Neural cell (in vitro differentiated cells): ENCODE data around the gene PBX1. TPM values are rescaled to one million over a fixed set of nuclear protein-coding genes. Genes with fewer than 3 reads are reported as not detected.

ENCODE experiments used
- H2AFZ ChIP-seq: fragments of 200-600, 300-800 bp; sonication (generic), shearing (Covaris generic); 2 replicates; pipeline ENCODE4 v1.6.0; 2014; ENCODE audit warnings: low read depth, mild to moderate bottlenecking, antibody characterized with exemption, low read length, moderate library complexity
- H3F3A ChIP-seq: fragments of 200-600 bp; shearing (Covaris generic); 2 replicates; pipeline ENCODE4 v1.6.1; 2016; ENCODE audit warnings: mild to moderate bottlenecking, moderate library complexity, mixed read lengths, antibody characterized with exemption, low read length; ENCODE audit not compliant: insufficient read depth, poor library complexity, severe bottlenecking
- H3K27ac ChIP-seq: fragments of 200-600, 300-800 bp; sonication (generic), shearing (Covaris generic); 2 replicates; pipeline ENCODE4 v1.5.1; 2014; ENCODE audit warnings: mild to moderate bottlenecking, low read length, moderate library complexity
- H3K27me3 ChIP-seq: fragments of 300-800, 200-600 bp; sonication (generic), shearing (Covaris generic); 2 replicates; pipeline ENCODE4 v1.6.0; 2014; ENCODE audit warnings: mild to moderate bottlenecking, low read depth, low read length, moderate library complexity; ENCODE audit not compliant: insufficient read depth
- H3K36me3 ChIP-seq: fragments of 300-800, 200-600 bp; sonication (generic), shearing (Covaris generic); 2 replicates; pipeline ENCODE4 v1.5.1; 2014; ENCODE audit warnings: mild to moderate bottlenecking, antibody characterized with exemption, low read length, moderate library complexity; ENCODE audit not compliant: insufficient read depth
- H3K4me2 ChIP-seq: fragments of 300-800, 200-600 bp; sonication (generic), shearing (Covaris generic); 2 replicates; pipeline ENCODE4 v1.6.0; 2014; ENCODE audit warnings: mild to moderate bottlenecking, low read length
- H3K4me3 ChIP-seq: fragments of 300-800, 200-600 bp; sonication (generic), shearing (Covaris generic); 2 replicates; pipeline ENCODE4 v1.5.1; 2014; ENCODE audit warnings: mild to moderate bottlenecking, low read length, moderate library complexity
- H3K79me2 ChIP-seq: fragments of 200-600 bp; shearing (Covaris generic); replicated peaks from 2 replicates; pipeline ENCODE4 v1.6.0; 2014; ENCODE audit warnings: mild to moderate bottlenecking, low read length, moderate library complexity; ENCODE audit not compliant: insufficient read depth
- H3K9ac ChIP-seq: fragments of 300-800, 200-600 bp; sonication (generic), shearing (Covaris generic); 2 replicates; pipeline ENCODE4 v1.6.1; 2016; ENCODE audit warnings: mild to moderate bottlenecking, low read length, mixed read lengths
- H3K9me2 ChIP-seq: fragments of 200-600 bp; shearing (Covaris generic); 2 replicates; pipeline ENCODE4 v1.6.1; 2016; ENCODE audit warnings: mild to moderate bottlenecking, low read length, mixed read lengths; ENCODE audit not compliant: insufficient read depth
- H3K9me3 ChIP-seq: fragments of 200-600, 300-800 bp; sonication (generic), shearing (Covaris generic); 2 replicates; pipeline ENCODE4 v1.6.1; 2016; ENCODE audit warnings: mild to moderate bottlenecking, mixed run types, low read length, moderate library complexity, mixed read lengths
- H4K20me1 ChIP-seq: fragments of 200-600 bp; shearing (Covaris generic); 2 replicates; pipeline ENCODE4 v1.6.1; 2016; ENCODE audit warnings: mild to moderate bottlenecking, mixed run types; ENCODE audit not compliant: insufficient read depth
- CTCF ChIP-seq: fragments of 450-650 bp; IDR thresholded peaks from 2 replicates; pipeline ENCODE4 v1.5.1; 2014; ENCODE audit warnings: antibody characterized with exemption, mild to moderate bottlenecking, moderate library complexity; ENCODE audit not compliant: poor library complexity, severe bottlenecking
- EP300 ChIP-seq: fragments of 450-650 bp; conservative IDR thresholded peaks from 2 replicates; pipeline ENCODE4 v1.6.1; 2014; ENCODE audit warnings: antibody characterized with exemption, mild to moderate bottlenecking, moderate library complexity; ENCODE audit not compliant: poor library complexity, severe bottlenecking
- EZH2 ChIP-seq: fragments of 200-600, 300-800 bp; shearing (Covaris generic), sonication (generic); IDR thresholded peaks from 2 replicates; pipeline ENCODE4 v1.6.1; 2014; ENCODE audit warnings: antibody characterized with exemption, low read length, borderline replicate concordance, mild to moderate bottlenecking; ENCODE audit not compliant: insufficient read depth, poor library complexity, severe bottlenecking
- MXI1 ChIP-seq: fragments of 450-650 bp; conservative IDR thresholded peaks from 2 replicates; pipeline ENCODE4 v1.6.1; 2014; ENCODE audit warnings: antibody characterized with exemption, mild to moderate bottlenecking; ENCODE audit not compliant: poor library complexity, severe bottlenecking
- POLR2AphosphoS5 ChIP-seq: IDR thresholded peaks from 2 replicates; pipeline ENCODE4 v1.6.1; 2012
- RAD21 ChIP-seq: fragments of 450-650 bp; conservative IDR thresholded peaks from 2 replicates; pipeline ENCODE4 v1.6.1; 2014; ENCODE audit warnings: antibody characterized with exemption, mild to moderate bottlenecking, moderate library complexity
- SMC3 ChIP-seq: fragments of 450-650 bp; conservative IDR thresholded peaks from 2 replicates; pipeline ENCODE4 v1.6.1; 2014; ENCODE audit warnings: antibody characterized with exemption, mild to moderate bottlenecking, moderate library complexity; ENCODE audit not compliant: poor library complexity
- TAF1 ChIP-seq: IDR thresholded peaks from 2 replicates; pipeline ENCODE4 v1.6.1; 2012; ENCODE audit warnings: low read depth
- polyA plus RNA-seq: library from polyadenylated mRNA; depleted of rRNA; stranded (reverse); fragments of >200 nt; gene quantifications from 2 replicates; pipeline ENCODE4 v1.2.3, GENCODE V29; 2014
- TF ChIP-seq, protein P1 (sequence below): IDR thresholded peaks from 2 replicates; pipeline ENCODE4 v1.6.1; 2012; ENCODE audit warnings: borderline replicate concordance

PBX1 gene
- polyA plus RNA-seq, 1 donor from 2014 or later, result 42.4 TPM

DNA sequence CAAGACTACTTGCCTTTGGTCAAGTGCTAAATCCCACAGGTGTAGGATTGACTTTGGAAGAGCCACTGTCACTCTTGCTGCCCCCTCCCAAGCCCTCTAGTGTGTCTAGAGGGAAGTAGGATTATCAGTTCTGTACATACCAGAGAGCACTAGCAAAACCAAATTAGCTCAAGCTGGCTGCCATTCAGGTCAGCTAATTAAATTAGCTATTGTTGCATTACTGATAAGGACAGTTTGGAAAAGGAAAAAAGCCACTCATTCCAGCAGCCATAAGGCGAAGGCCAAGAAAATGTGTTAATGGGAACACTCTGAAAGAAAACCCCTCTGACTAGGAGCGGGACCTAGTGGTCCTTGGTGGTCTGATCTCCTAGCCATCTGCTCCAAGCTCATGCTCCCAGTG lies 321.7 kb downstream of the PBX1 start:
- TF ChIP-seq TAF1, result no peak
- TF ChIP-seq POLR2AphosphoS5, result no peak
- no peak for TF ChIP-seq RAD21
- no peak for TF ChIP-seq CTCF
- no peaks in the 10 kb centered on the region for H4K20me1 ChIP-seq
- H3K79me2 ChIP-seq, result no peaks in the 10 kb centered on the region
- no peak overlapping the region for H3K9ac ChIP-seq
- no peaks in the 10 kb centered on the region for H3K9me3 ChIP-seq
- H3K27ac ChIP-seq, result no peak overlapping the region
- H3K4me3 ChIP-seq, result no peak overlapping the region
- H3K9me2 ChIP-seq, result no peaks in the 10 kb centered on the region
- no peak overlapping the region for H2AFZ ChIP-seq
- H3K27me3 ChIP-seq, result no peaks in the 10 kb centered on the region
- H3K4me2 ChIP-seq, result no peak overlapping the region
- no peaks in the 10 kb centered on the region for H3F3A ChIP-seq
- H3K36me3 ChIP-seq, result peaks cover 6% of the 10 kb centered on the region

DNA sequence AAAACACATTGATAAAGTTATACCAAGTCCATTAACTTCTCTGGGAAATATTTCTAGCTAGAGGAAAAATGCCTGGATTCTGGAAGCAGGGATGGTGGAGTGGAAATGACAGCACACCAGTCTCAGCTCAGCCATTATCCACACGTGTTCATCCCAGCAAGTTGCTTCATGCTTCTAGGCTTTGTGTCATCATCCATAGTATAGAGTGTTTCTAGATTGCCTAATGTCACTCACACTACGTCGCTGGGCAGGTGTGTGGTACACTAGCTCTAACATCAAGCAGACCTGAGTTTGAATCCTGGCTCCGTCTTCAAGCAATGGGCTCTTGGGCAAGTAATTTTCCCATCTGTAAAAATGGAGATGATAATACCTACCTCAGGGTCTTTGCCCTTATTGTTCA lies 326.3 kb downstream of the PBX1 start:
- no peaks in the 10 kb centered on the region for H3K79me2 ChIP-seq
- no peak overlapping the region for H2AFZ ChIP-seq
- H3K9me3 ChIP-seq, result no peaks in the 10 kb centered on the region
- no peak overlapping the region for H3K4me2 ChIP-seq
- H3K9me2 ChIP-seq, result no peaks in the 10 kb centered on the region
- H3K4me3 ChIP-seq, result no peak overlapping the region
- no peaks in the 10 kb centered on the region for H3F3A ChIP-seq
- H3K36me3 ChIP-seq, result peaks cover 6% of the 10 kb centered on the region
- H3K9ac ChIP-seq, result no peak overlapping the region
- no peaks in the 10 kb centered on the region for H3K27me3 ChIP-seq
- no peak for TF ChIP-seq POLR2AphosphoS5
- TF ChIP-seq SMC3, result no peak
- no peak for TF ChIP-seq CTCF
- TF ChIP-seq, protein P1, sequence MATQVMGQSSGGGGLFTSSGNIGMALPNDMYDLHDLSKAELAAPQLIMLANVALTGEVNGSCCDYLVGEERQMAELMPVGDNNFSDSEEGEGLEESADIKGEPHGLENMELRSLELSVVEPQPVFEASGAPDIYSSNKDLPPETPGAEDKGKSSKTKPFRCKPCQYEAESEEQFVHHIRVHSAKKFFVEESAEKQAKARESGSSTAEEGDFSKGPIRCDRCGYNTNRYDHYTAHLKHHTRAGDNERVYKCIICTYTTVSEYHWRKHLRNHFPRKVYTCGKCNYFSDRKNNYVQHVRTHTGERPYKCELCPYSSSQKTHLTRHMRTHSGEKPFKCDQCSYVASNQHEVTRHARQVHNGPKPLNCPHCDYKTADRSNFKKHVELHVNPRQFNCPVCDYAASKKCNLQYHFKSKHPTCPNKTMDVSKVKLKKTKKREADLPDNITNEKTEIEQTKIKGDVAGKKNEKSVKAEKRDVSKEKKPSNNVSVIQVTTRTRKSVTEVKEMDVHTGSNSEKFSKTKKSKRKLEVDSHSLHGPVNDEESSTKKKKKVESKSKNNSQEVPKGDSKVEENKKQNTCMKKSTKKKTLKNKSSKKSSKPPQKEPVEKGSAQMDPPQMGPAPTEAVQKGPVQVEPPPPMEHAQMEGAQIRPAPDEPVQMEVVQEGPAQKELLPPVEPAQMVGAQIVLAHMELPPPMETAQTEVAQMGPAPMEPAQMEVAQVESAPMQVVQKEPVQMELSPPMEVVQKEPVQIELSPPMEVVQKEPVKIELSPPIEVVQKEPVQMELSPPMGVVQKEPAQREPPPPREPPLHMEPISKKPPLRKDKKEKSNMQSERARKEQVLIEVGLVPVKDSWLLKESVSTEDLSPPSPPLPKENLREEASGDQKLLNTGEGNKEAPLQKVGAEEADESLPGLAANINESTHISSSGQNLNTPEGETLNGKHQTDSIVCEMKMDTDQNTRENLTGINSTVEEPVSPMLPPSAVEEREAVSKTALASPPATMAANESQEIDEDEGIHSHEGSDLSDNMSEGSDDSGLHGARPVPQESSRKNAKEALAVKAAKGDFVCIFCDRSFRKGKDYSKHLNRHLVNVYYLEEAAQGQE, result no peak
- TF ChIP-seq EZH2, result no peak
- TF ChIP-seq EP300, result no peak
- TF ChIP-seq TAF1, result no peak
- TF ChIP-seq MXI1, result no peak
- TF ChIP-seq RAD21, result no peak
- H4K20me1 ChIP-seq, result no peaks in the 10 kb centered on the region
- no peak overlapping the region for H3K27ac ChIP-seq
